SK-N-MC (cell line): Measurements from ENCODE around the gene CTSO.
A peak's percentile ranks its signal among the peaks of the same experiment; 100 is the strongest.

Source experiments
- DNase-seq: peaks from one replicate; pipeline ENCODE4 v3.0.0-alpha.2; 2011; ENCODE audit warnings: low read depth, low spot score
- H3K27ac ChIP-seq: fragments of 200-600 bp; sonication (generic); 2 replicates; pipeline ENCODE4 v1.5.1; 2016; ENCODE audit warnings: mixed run types
- H3K36me3 ChIP-seq: fragments of 200-600 bp; sonication (generic); 2 replicates; pipeline ENCODE4 v1.6.1; 2017; ENCODE audit warnings: antibody characterized with exemption, low read length, mixed read lengths; ENCODE audit not compliant: insufficient read depth
- H3K4me3 ChIP-seq: fragments of 200-600 bp; sonication (generic); 2 replicates; pipeline ENCODE4 v1.5.1; 2016
- H3K9ac ChIP-seq: fragments of 200-600 bp; sonication (generic); 2 replicates; pipeline ENCODE4 v1.8.0; 2017; ENCODE audit warnings: mixed run types, mixed read lengths; ENCODE audit not compliant: insufficient read length
- H3K9me3 ChIP-seq: fragments of 200-600 bp; sonication (generic); 2 replicates; pipeline ENCODE4 v1.6.1; 2017; ENCODE audit warnings: low read depth, mild to moderate bottlenecking, antibody characterized with exemption, low read length, moderate library complexity, mixed read lengths
- EZH2 ChIP-seq: fragments of 200-600 bp; sonication (generic); IDR thresholded peaks from one replicate; pipeline ENCODE4 v1.6.1; 2017; ENCODE audit warnings: antibody characterized with exemption
- FOXP2 ChIP-seq: optimal IDR thresholded peaks from 2 replicates; pipeline ENCODE3; 2011; ENCODE audit warnings: mild to moderate bottlenecking, moderate library complexity; ENCODE audit not compliant: insufficient read depth; ENCODE audit errors: extremely low read length, control extremely low read depth
- POLR2AphosphoS5 ChIP-seq: IDR thresholded peaks from 2 replicates; pipeline ENCODE4 v1.6.1; 2012; ENCODE audit warnings: mild to moderate bottlenecking, low read depth, low read length, borderline replicate concordance

CTSO gene

DNA sequence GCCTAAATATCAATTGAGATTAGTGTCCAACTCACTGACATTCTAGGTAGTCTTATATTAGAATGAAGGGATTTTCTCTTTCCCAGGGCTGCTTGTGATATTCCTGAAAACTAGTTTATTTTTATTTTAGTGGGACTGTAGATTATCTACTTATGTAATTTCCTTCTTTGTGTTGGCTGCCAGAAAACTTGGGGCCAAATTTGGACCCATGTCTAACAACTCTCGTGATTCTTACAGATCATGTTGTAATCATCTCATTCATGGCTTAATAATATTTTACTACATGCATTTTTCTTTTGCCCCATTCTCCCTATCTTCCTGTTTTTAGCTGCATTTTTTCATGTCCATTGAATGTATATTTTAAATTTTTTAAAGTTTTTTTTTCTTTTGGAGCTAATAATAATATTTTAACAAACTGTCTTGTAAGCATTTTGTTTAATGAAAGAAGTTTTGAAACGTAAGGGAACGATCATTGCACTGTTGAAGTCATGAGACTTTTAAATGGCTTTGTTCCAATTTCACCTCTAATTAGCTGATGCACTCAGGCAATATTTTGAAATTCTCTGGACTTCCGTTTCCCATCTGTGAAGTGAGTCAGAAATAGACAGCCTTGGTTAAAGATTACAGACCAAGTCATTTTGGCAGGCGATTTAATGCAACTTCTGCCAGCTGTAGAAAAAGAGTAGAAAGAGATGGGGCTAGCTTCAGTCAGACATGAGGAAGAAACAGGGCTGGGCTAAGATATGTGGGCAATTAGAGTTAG lies 64.5 kb downstream of the CTSO start:
- H3K9ac ChIP-seq, result no peak overlapping the region
- peak overlapping the region; percentile 54; the same call in 1 of the 2 replicates for H3K27ac ChIP-seq
- H3K9me3 ChIP-seq, result no peaks in the 10 kb centered on the region
- no peaks in the 10 kb centered on the region for H3K36me3 ChIP-seq
- DNase-seq, result peak; percentile 37
- H3K4me3 ChIP-seq, result no peak overlapping the region
- no peak for TF ChIP-seq POLR2AphosphoS5
- no peak for TF ChIP-seq EZH2

DNA sequence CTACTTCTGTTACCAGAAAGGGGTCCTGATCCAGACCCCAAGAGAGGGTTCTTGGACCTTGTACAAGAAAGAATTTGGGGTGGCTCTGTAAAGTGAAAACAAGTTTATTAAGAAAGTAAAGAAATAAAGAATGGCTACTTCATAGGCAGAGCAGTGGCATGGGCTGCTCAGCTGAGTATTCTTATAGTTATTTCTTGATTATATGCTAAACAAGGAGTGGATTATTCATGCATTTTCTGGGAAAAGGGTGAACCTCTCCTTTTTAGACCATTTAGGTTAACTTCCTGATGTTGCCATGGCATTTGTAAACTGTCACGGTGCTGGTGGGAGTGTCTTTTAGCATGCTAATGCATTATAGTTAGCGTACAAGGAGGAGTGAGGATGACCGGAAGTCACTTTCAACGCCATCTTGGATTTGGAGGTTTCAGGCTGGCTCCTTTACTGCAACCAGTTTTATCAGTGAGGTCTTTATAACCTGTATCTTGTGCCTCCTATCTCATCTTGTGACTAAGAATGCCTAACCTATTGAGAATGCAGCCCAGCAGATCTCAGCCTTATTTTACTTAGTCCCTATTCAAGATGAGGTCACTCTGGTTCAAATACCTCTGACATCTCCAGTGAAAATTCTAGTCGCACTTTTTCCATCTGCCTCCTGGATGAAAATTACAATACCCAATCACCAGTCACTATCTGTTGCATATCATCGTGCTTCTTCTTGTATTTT lies 65.7 kb downstream of the CTSO start:
- no peak overlapping the region for H3K4me3 ChIP-seq
- no peaks in the 10 kb centered on the region for H3K9me3 ChIP-seq
- no peaks in the 10 kb centered on the region for H3K36me3 ChIP-seq
- no peak overlapping the region for H3K9ac ChIP-seq
- TF ChIP-seq FOXP2, result no peak
- TF ChIP-seq EZH2, result no peak
- no peak for TF ChIP-seq POLR2AphosphoS5
- DNase-seq, result no peak
- H3K27ac ChIP-seq, result no peak overlapping the region

DNA sequence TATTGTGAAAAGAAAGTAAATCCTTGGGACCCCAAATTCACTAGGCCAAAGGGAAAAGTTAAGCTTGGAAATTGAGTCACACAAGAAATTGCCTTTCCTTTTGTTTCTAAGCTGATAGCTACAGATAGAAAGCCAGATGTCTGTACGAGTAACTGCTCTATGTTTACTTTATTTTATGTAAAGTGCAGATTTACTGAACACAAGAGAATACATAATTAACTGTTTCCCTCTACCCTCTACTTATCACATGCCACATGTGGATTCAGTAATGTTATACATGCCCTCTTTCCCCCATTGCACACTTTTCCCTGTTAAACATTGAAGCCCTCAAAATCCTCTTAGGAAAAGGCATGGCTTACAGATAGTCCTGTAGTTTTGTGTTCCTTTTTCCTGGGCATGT lies 66.6 kb downstream of the CTSO start:
- no peak overlapping the region for H3K4me3 ChIP-seq
- no peaks in the 10 kb centered on the region for H3K36me3 ChIP-seq
- no peak for DNase-seq
- no peak overlapping the region for H3K9ac ChIP-seq
- TF ChIP-seq POLR2AphosphoS5 (no peak), FOXP2 (no peak), EZH2 (no peak)
- no peaks in the 10 kb centered on the region for H3K9me3 ChIP-seq
- no peak overlapping the region for H3K27ac ChIP-seq

DNA sequence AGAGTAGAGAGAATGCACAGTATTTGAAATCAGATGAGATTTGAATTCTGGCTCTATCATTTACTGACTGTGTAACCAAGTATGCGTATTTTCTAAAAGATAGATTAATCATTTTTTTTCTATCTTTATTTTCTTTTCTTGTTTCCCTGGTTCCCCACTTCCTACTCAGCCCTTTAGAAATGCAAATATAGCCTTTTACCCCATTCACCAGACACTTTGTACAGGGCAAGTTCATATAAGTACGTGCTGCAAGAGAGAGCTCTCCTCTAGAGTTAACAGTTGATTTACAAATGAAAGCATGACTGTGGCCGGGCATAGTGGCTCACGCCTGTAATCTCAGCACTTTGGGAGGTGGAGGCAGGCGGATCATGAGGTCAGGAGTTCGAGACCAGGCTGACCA lies 68.0 kb downstream of the CTSO start:
- H3K36me3 ChIP-seq, result no peaks in the 10 kb centered on the region
- no peak overlapping the region for H3K4me3 ChIP-seq
- TF ChIP-seq POLR2AphosphoS5, result no peak
- DNase-seq, result no peak
- H3K9ac ChIP-seq, result no peak overlapping the region
- no peaks in the 10 kb centered on the region for H3K9me3 ChIP-seq
- H3K27ac ChIP-seq, result no peak overlapping the region

DNA sequence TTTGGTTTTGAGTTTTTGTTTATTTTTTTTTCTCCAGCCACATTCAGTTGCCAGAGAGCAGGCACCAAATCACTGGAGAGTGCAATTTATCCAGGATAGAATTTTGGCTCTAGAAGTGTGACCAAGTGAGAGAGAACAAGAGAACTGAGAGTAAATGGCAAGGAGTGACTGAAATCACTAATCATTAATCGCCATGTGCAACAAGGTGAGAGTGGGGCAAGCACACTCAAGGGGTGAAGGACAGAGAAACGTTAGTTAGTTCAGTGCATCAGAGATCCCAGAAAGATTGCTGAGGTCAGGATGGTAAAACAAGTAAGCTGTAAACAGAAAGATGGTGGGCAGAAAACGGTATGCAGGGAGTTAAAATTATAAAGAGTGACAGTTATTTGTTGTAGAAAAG lies 69.8 kb downstream of the CTSO start:
- Histone ChIP-seq H3K9ac (no peak overlapping the region), H3K4me3 (no peak overlapping the region), H3K36me3 (no peaks in the 10 kb centered on the region), H3K9me3 (no peaks in the 10 kb centered on the region), H3K27ac (no peak overlapping the region)
- DNase-seq, result no peak
- no peak for TF ChIP-seq FOXP2
- TF ChIP-seq EZH2, result no peak
- no peak for TF ChIP-seq POLR2AphosphoS5

DNA sequence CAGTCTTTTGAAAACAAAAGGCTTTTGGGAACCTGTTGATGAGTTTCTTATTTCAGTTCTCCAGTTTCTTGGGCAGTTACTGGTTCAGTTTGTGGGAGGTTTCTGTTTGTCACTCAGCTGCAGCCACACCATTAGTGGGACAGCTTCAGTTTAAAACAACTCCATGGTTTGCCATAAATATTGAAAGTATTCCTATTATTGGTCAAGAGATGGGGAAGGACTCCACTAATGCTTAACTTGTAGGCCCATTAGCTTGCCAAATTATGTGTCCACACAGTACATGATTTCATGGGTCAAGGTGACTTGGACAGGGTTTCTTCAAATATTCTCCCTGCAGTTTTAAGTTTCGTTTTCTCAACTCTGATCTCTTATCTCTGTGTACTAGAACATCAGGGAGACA lies 72.1 kb downstream of the CTSO start:
- no peak for DNase-seq
- TF ChIP-seq FOXP2, result no peak
- TF ChIP-seq POLR2AphosphoS5, result no peak
- no peak for TF ChIP-seq EZH2

DNA sequence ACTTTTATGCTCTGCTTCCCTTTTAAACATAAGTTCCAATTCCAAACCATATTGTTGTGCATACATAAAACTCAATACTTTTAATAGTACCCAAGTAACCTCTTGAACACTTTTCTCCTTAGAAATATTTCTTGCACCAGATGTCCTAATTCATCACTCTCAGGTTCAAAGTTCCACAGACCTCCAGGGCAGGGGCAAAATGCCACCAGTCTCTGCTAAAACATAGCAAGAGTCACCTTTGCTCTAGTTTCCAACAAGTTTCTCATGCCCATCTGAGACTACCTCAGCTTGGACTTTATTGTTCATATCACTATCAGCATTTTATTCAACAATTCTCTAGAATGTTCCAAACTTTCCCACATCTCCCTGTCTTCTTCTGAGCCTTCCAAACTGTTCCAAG lies 73.9 kb downstream of the CTSO start:
- no peak overlapping the region for H3K27ac ChIP-seq
- H3K9me3 ChIP-seq, result peaks cover 4% of the 10 kb centered on the region; the same call in 1 of the 2 replicates
- no peak overlapping the region for H3K4me3 ChIP-seq
- TF ChIP-seq FOXP2 (no peak), EZH2 (no peak), POLR2AphosphoS5 (no peak)
- H3K9ac ChIP-seq, result no peak overlapping the region
- H3K36me3 ChIP-seq, result no peaks in the 10 kb centered on the region
- DNase-seq, result no peak

More for the DNA sequence above, 72.1 kb downstream of the CTSO start:
- Histone ChIP-seq H3K36me3 (no peaks in the 10 kb centered on the region), H3K9ac (no peak overlapping the region), H3K4me3 (no peak overlapping the region), H3K9me3 (no peaks in the 10 kb centered on the region), H3K27ac (no peak overlapping the region)

DNA sequence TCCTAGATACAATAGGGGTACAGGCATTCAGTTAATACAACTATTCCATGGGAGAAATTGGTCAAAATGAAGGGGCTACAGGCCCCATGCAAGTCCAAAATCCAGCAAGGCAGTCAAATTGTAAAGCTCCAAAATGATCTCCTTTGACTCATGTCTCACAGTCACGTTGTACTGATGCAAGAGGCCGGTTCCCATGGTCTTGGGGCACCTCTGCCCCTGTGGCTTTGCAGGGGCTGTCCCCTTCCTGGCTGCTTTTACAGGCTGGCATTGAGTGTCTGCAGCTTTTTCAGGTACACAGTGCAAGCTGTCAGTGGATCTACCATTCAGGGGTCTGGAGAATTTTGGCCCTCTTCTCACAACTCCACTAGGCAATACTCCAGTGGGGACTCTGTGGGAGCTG lies 75.1 kb downstream of the CTSO start:
- Histone ChIP-seq H3K27ac (no peak overlapping the region), H3K36me3 (no peaks in the 10 kb centered on the region), H3K9me3 (peaks cover 4% of the 10 kb centered on the region; the same call in 1 of the 2 replicates), H3K4me3 (no peak overlapping the region), H3K9ac (no peak overlapping the region)
- no peak for DNase-seq
- TF ChIP-seq POLR2AphosphoS5 (no peak), EZH2 (no peak), FOXP2 (no peak)

DNA sequence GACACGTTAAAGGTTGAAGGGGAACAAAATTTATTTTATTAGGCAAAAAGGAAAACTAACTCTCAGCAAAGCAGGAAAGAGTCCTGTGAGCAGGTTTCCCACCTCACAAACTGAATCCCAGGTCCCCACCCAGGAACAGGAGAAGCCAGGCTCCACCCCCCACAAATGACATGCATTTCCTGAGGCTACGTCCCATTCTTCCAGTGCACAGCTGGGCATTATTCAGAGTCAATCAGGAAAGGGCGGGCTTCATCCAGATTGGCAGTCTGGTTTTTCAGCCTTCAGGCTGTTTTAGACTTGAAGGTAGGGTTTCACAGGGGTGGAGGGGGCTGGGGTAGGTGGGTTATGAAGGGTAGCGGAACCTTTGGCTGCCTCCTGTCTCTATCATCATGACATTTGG lies 75.7 kb downstream of the CTSO start:
- TF ChIP-seq POLR2AphosphoS5 (no peak), FOXP2 (no peak), EZH2 (no peak)
- Histone ChIP-seq H3K9ac (no peak overlapping the region), H3K9me3 (peaks cover 4% of the 10 kb centered on the region; the same call in 1 of the 2 replicates), H3K27ac (no peak overlapping the region), H3K4me3 (no peak overlapping the region), H3K36me3 (no peaks in the 10 kb centered on the region)
- no peak for DNase-seq
